GM19351 (cell line): ENCODE results near the gene AHCY.
A peak's percentile ranks its signal among the peaks of the same experiment; 100 is the strongest.
"Not testable (repeated sequence)": the region's sequence is repeated elsewhere in the genome, so short reads cannot be mapped to it uniquely, and the experiment has no call there.

Experiments
- ATAC-seq: cut with Tn5 transposase; IDR thresholded peaks from one replicate; pipeline ENCODE4 v1.9.1; 2021; ENCODE audit warnings: mild to moderate bottlenecking, moderate library complexity; ENCODE audit not compliant: unreplicated experiment

Gene AHCY

DNA sequence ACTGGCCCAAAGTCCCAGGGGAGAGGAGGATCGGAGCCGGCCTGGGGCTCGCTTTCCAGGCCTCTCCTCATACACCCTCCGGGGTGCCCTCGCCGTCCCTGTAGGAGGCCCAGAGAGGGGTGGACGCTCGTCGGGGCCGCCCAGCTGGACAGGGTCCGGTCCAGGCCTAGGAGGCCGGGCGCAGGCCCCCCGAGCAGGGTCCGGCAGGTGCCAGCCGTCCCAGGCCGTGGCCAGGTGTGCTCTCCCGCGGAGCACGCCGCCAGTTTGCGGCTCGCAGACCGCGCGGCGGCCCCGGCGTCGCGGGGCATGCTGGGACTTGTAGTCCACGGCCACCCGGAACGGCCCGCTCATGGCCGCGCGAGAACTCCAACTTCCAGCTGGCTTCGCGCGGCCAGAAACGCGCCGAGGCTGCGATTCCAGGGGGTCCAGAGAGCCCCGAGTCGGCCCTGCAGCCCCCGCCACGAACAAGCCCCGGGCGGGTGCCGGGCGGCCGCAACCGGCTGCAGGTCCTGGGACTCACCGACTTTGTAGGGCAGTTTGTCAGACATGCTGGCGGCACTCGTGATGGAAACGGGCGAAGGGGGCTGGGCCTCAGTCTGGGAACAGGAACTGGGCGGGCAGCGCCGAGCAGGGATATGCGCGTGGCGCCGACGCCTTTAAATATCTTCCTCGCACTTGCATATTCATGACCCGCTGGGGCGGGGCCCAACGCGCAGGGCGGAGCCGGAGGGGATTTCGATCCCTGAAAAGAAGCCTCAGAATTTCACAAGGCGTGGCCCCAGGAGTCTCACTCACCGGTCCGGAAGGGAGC is at the start of gene AHCY:
Gene AHCY, minus strand, starts transcription at position 633 of the 811 bp plus-strand sequence. Its CDS starts 85 bp downstream, at position 548.
- ATAC-seq = peak; percentile 88

DNA sequence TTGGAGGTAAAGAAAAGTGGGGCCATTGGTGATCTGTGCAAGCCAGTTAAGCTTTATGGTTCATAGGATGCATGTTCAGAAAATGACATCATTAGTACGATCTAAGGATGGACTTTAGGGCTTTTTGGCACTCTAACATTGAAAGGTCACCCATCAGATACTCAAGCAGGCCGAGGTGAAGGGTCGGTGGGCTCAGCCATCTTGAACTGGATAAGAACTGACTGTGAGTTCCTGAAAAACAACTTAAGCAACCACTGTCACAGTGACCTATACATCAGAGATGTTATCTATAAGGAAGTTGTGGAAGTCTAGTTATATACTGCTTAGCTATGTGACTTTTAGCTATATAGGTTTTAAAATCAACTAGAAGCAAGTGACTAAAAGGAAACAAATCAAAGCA is 46.9 kb upstream of the AHCY start:
- ATAC-seq = no peak

DNA sequence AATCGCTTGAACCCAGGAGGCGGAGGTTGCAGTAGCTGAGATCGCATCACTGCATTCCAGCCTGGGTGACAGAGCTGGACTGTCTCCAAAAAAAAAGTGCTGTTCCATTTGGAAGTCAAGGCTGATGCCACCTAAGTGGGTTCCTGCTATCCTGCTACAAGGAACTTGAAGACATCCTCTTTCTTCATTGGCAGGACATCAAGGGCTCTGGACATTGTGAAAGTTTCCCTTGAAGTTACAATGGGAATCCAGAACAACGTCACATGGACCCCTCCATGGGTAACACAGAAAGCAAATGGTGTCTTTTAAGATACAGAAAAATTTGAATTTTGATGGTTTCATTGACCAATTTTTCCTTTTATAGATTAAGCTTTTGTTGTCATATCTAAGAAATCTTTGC is 44.4 kb upstream of the AHCY start:
- ATAC-seq = no peak

DNA sequence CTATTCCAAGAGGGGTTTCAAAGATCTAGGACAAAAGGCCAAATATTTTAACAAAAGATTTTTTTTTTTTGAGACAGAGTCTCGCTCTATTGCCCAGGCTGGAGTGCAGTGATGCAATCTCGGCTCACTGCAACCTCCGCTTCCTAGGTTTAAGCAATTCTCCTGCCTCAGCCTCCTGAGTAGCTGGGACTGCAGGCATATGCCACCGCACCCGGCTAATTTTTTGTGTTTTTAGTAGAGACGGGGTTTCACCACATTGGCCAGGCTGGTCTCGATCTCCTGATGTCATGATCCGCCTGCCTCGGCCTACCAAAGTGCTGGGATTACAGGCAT is 43.3 kb upstream of the AHCY start:
- not testable (repeated sequence) for ATAC-seq

DNA sequence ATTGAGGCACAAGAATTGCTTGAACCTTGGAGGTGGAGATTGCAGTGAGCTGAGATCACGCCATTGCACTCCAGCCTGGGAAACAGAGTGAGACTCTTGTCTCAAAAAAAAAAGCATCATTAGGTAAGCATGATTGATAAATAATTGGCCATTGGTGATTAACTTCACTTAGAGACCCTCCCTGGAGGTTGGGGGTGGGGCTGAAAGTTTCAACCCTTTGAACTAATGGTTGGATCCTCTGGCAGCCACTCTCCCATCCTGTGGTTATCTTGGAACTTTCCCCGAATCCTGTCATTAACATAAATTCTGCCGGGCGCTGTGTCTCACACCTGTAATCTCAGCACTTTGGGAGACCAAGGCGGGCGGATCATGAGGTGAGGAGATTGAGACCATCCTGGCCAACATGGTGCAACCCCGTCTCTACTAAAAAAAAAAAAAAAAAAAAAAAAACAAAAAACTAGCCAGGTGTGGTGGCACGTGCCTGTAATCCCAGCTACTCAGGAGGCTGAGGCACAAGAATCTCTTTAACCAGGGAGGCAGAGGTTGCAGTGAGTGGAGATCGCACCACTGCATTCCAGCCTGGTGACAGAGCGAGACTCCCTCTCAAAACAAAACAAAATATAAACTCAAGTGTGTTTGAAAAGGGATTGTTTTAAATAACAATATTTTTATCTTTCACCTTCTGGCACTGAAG is 42.8 kb upstream of the AHCY start:
- not testable (repeated sequence) for ATAC-seq

DNA sequence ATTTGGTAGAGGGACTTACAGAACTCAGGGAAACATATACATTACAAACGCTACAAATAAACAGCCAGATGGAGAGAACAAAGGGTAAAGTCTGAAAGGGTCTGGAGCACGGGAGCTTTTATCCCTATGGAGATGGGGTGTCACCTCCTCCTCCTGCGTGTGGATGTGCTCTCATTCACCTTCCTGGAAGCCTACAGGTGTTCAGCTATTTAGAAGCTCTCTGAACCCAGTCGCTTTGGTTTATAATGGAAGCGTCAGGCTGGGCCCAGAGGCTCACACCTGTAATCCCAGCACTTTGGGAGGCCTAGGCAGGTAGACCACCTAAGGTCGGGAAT is 42.2 kb upstream of the AHCY start:
- no peak for ATAC-seq

DNA sequence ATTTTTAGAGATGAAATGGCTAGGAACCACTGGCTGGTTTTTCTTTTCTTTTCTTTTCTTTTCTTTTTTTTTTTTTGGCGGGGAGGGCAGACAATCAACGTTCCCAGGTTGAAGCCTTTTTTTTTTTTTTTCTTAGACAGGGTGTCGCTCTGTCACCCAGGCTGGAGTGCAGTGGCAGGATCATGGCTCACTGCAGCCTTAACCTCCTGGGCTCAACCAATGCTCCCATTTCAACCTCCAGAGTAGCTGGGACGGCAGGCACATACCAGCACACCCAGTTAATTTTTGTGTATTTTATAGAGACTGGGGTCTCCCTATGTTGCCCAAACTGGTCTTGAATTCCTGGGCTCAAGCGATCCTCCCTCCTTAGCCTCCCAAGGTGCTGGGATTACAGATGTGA is 41.1 kb upstream of the AHCY start:
- no peak for ATAC-seq

DNA sequence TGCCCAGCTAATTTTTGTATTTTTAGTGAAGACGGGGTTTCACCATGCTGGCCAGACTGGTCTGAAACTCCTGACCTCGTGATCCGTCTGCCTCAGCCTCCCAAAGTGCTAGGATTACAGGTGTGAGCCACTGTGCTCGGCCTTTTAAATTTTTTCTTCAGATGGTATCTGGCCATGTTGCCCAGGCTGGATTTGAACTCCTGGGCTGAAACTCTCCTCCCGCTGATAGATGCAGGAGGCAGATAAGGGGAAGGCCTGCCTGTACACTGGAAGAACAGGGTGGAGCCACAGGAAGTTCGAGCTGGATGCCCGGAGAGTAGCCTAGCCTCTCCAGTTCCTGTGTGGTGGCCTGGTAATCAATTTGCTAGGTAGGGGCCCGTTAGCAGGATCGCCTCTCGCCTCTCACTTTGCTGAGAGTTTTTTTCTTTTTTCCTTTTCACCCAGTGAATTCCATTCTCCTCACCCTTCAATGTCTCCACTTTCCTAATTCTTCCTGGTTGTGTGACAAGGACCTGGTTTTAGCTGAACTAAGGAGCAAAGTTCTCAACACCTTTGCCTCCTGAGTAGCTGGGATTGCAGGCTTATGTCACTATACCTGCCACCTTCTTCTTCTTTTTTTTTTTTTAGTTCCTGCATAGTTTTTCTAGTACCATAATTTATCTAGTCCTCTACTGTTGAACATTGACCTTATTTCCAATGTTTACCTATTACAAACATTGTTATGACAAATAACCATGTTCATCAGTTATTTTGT is 40.5 kb upstream of the AHCY start:
- no peak for ATAC-seq

DNA sequence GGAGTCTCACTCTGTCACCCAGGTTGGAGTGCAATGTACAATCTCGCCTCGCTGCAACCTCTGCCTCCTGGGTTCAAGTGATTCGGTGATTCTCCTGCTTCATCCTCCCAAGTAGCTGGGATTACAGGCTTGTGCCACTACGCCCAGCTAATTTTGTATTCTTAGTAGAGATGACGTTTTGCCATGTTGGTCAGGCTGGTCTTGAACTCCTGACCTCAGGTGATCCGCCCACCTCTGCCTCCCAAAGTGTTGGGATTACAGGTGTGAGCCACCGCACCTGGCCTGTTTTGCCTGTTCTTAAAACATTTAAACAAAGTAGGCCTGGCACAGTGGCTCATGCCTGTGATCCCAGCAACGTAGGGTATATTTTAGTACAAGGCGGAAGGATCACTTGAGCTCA is 38.0 kb upstream of the AHCY start:
- not testable (repeated sequence) for ATAC-seq

DNA sequence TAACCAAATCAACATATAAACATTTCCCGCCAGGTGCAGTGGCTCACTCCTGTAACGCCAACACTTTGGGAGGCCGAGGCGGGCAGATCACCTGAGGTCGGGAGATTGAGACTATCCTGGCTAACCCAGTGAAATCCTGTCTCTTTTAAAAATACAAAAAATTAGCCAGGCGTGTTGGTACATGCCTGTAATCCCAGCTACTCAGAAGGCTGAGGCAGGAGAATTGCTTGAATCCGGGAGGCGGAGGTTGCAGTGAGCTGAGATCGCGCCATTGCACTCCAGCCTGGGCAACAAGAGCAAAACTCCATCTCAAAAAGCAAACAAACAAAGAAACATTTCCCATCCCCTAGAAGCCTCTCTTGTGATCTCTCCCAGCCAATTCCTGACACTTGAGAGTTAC is 37.6 kb upstream of the AHCY start:
- ATAC-seq = not testable (repeated sequence)

DNA sequence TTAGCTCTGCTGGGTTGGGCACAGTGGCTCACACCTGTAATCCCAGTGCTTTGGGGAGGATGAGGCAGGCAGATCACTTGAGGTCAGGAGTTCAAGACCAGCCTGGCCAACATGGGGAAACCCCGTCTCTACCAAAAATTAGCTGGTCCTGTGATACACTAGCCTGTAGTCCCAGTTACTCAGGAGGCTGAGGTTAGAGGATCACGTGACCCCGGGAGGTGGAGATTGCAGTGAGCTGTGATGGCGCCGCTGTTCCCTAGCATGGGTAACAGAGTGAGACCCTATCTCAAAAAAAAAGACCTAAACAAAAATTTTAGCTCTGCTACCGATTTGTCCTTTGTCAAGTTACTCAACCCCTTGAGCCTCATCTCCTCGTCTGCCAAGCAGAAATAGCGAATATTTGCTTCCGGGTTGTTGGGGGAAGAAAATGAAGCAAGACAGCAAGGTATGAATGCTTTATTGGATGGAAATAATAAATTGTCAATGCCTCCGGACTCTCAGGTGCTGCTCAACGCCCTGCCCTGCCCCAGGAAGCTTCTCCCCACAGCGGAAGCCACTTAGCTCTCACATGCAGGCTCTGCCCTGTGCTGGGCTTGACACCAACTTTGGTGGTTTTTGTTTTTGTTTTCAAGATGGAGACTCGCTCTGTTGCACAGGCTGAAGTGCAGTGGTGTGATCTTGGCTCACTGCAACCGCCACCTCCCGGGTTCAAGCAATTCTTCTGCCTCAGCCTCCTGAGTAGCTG is 35.0 kb upstream of the AHCY start:
- ATAC-seq = peak; percentile 71

DNA sequence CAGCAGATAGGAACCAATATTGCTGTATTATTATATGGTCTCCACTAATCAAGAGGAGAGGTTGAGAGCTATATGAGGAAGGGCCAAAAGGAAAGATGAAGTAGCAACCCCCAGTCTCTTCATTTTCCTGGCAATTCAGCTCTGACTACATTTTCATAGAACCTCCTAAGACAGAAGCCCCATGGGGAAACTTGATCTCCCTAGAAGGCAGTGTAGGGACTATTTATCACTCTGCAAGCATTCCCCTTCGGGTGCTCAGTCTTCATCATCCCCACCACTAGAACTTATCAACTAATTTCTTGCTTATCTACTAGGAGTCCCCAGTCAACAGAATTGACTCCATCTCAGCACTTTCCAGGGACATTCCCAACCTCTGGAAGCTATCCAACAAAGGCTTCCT is 34.4 kb upstream of the AHCY start:
- no peak for ATAC-seq

DNA sequence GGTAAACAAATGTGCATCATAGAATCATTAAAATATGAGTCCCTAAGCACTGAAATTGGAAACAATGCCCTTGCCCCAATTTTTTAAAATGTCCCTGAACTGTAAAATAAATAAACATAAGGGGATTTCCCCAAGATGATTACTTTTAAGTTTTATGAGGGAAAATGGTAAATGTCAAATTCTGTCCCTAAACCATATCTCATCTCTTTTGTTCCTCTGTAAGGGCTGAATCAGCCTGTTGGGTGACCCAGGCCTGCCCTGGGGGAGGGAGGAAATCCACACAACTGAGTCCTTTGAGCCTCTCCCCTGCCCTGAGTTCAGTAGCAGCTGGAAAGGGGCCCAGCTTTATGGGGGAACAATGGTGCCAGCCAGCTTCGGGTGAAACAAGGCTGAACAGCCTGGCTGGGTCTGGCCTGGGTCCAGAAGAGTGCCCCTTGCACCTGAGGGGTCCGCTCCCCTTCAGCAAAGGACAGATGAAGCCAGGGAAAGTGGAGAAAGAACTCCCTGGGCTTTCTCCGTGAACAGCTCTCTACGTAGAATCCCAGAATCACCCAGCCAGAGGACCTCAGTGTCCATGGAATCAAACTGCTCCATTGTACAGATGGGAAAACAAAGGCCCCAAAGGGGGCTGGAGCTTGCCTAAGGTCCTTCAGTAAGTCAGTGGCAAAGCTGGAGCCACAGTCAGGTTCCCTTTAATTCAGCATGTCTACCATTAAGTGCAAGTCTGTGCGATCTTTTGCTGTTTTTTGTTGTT is 31.7 kb upstream of the AHCY start:
- no peak for ATAC-seq

DNA sequence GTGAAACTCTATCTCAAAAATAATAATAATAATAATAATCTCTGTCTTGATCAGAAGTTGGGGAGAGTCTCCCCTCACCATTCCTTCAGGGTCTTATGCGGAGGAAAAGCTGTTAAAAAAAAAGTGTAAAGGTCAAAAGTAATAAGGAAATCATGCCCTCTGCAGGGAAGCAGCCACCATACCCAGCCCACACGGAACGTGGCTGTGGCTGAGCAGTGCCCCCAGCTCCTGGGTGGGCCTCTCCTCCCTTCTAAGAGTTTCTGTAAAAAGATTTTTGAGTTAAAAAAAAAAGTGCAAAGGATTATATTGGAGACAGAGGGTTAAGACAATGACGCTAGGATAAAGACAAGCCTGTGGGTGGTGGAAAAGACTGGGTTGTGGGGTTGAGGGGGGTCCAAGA is 30.6 kb upstream of the AHCY start:
- ATAC-seq = no peak

DNA sequence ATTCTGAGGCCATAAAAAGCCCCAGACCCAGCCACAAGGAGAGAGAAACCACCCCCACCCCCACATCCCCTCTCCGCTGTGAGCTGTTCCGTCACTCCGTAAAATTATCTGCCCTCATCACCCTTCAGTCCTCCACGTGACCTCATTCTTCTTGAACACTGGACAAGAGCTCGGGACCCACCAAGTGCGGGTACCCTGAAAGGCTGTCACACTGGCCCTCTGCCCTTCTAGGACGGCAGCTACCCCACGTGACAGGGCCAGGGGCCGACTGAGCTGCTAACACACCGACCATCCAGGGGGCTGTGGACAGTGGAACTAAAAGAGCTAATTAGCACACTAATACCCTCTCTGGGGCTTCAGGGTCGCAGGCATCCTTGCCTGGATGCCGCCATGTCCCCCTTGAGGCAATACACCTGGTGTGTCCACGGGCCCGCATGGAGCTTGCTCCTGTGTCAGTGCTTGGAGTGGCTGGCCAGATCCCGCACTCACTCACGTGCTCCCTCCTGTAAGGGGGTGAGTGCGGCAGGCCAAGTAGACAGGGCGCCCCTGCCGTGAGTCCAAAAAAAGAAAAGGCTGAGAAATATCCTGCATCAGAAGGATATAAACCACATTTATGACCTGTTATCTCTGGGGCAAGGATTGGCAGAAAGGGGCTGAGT is 29.2 kb upstream of the AHCY start:
- ATAC-seq = no peak

DNA sequence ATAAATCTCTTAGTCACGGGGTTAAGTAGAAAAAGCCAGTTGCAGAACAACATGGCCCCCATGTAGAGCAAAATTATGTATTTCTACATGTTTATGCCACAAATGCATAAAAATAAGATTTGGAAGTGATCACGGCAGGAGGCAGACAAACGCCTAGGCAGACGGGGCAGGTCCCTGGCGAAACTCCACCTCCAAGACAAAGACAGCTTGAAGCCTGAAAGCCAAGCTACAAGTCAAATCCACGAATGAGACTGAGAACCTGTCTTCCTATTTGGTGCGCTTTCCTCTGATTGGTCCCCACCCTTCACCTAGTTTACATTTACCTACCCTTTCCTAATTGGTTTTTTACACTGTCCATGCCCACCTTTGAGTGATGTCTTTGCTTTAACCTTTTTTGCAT is 28.7 kb upstream of the AHCY start:
- no peak for ATAC-seq

DNA sequence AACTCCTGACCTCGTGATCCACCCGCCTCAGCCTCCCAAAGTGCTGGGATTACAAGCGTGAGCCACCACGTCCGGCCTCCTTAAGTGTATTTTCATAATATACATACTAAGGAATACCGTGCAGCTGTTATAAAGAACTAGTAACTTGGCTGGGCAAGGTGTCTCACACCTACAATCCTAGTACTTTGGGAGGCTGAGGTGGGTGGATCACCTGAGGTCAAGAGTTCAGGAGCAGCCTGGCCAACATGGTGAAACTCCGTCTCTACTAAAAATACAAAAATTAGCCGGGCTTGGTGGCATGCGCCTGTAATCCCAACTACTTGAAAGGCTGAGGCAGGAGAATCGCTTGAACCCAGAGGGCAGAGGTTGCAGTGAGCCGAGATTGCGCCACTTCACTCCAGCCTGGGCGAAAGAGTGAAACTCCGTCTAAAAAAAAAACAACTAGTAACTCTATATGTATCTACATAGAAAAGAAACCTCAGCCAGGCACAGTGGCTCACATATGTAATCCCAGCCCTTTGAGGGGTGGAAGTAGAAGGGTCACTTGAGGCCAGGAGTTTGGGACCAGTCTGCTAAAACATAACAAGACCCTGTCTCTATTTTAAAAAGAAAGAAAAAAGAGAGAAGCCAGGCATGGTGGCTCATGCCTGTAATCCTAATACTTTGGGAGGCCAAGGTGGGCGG is 27.8 kb upstream of the AHCY start:
- ATAC-seq = not testable (repeated sequence)

DNA sequence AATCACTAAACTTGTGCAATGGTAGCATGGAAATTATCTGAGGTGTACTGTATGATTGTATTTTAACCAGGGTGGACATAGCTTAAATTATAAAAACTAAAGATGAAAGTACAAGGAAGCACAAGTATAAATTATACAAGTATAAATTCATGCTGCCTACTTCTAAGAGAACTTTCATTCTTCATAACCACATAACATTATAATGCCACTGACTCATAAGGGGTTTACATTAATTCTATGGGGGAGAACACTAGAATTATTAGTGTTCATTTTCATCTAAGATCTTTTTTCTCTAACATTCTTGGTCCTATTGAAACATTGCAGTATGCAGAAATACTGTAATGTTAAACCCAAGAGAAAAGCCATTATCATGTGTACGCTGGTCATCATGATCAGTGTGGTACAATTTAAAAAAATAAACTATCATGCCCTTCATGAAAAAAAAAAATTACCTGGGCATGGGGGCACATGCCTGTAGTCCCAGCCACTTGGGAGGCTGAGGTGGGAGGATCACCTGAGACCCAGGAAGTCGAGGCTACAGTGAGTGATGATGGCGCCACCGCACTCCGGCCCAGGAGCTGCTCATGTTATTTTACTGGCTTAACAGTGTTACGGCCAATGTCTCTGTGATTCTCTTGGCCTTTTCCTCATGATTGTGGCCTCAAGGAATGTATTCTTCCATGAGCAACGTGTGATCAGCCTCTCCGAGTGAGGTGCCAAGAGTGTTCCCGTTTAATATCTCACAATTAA is 25.9 kb upstream of the AHCY start:
- no peak for ATAC-seq

DNA sequence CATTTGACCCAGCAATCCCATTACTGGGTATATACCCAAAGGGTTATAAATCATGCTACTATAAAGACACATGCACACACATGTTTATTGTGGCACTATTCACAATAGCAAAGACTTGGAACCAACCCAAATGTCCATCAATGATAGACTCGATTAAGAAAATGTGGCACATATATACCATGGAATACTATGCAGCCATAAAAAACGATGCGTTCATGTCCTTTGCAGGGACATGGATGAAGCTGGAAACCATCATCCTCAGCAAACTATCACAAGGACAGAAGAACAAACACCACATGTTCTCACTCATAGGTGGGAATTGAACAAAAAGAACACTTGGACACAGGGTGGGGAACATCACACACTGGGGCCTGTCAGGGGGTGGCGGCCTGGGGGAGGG is 25.1 kb upstream of the AHCY start:
- ATAC-seq = not testable (repeated sequence)
